Measurements from ENCODE around the gene TRIOBP. TPM values are rescaled to one million over a fixed set of nuclear protein-coding genes. Genes with fewer than 3 reads are reported as not detected.

TRIOBP gene
- total and polyA plus RNA-seq, 2 of the 13 experiments (the other 11 are each of a cell fraction or from before 2014, with no cell fraction given), result 6.1 to 15.4 TPM

DNA sequence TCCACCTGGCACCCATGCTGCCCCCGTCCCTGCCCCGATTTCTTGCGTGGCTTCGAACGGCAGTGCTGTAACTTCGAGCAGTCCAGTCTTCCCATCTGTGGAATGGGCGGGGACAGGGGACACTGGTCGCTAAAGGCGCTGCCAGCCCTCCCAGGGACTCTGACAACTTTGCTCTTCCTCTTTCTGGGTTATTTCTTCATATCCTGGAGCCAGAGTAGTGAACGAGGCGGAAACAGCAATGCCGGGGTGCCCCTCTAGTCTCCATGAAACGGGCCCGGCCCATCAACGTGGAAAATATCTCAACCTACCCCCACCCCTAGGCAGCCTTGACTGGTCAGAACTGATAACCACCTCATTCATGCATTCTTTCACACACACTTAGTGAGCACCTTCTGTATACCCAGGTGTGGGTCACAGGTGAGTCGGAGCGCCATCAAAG lies 42.8 kb downstream of the TRIOBP start:
- Histone ChIP-seq H3K27ac (ENCODE audit: extremely low read length, insufficient read depth, low read length) (no peak overlapping the region), H3K9ac (ENCODE audit: insufficient read depth, low read depth, low read length) (no peak overlapping the region), H3K4me2 (ENCODE audit: low read depth, low read length) (no peak overlapping the region), H3K36me3 (replicated peaks in 1 of 2; ENCODE audit: control insufficient read depth in 1 of 2, insufficient read depth in 2 of 2, low read length in 2 of 2) (no peaks in the 10 kb centered on the region), H4K20me1 (ENCODE audit: insufficient read depth, low read length) (no peaks in the 10 kb centered on the region), H3K9me3 (ENCODE audit: low read length) (no peaks in the 10 kb centered on the region), H3K79me2 (ENCODE audit: insufficient read depth, low read length) (no peaks in the 10 kb centered on the region), H2AFZ (ENCODE audit: low read length) (no peak overlapping the region), H3K4me3 (replicated peaks in 1 of 3; ENCODE audit: insufficient read depth in 1 of 3, low read depth in 2 of 3, low read length in 3 of 3) (no peak overlapping the region), H3K4me1 (ENCODE audit: insufficient read depth, low read length) (peaks cover 62% of the 10 kb centered on the region), H3K27me3 (ENCODE audit: control insufficient read depth in 1 of 2, insufficient read depth in 2 of 2, low read length in 2 of 2) (no peaks in the 10 kb centered on the region)
- intact Hi-C loops (cut with micrococcal nuclease; ENCODE audit: unreplicated experiment) (loop anchor here (5.0 to 10.0 kb wide), 2 partner anchors 57 to 125 kb away; no protein-coding TSS in a partner anchor), in situ Hi-C loops (cut with HindIII; ENCODE audit: extremely low pct_ligation_motif_present, low pct_unique_long_range_greater_than_20kb) (no loop called here)
- POLR2A ChIA-PET, result no interaction called here
- BruUV-seq (replicated peaks), result no TSS peak
- no peak for FAIRE-seq
- no peak for ATAC-seq
- no peak for DNase-seq (ENCODE audit: low spot score)
- CTCF ChIA-PET (ENCODE audit: low intra/inter-chr PET ratio, low total read pairs), result no interaction called here
- WGBS (ENCODE audit: low lambda C conversion rate), result 63% methylated on average over 12 of the region's 17 CpGs
- TF ChIP-seq ZKSCAN8 (CRISPR knock-in tag; IDR thresholded peaks at IDR 0.05; ENCODE audit: borderline replicate concordance) (peak; percentile 81), ZMYM3 (CRISPR knock-in tag; IDR thresholded peaks at IDR 0.05) (peak; percentile 27; the same call in 1 of the 2 replicates), ZNF234 (CRISPR knock-in tag; conservative IDR thresholded peaks at IDR 0.05) (no peak), PITX1 (CRISPR knock-in tag; IDR thresholded peaks at IDR 0.05) (no peak), DNMT3B (CRISPR knock-in tag; conservative IDR thresholded peaks at IDR 0.05) (no peak), ZNF773 (CRISPR knock-in tag; IDR thresholded peaks at IDR 0.05; ENCODE audit: borderline replicate concordance) (no peak), PRPF4 (IDR thresholded peaks at IDR 0.05; ENCODE audit: low read depth, low read length, poor library complexity, severe bottlenecking) (no peak), ZNF766 (CRISPR knock-in tag; IDR thresholded peaks at IDR 0.05; ENCODE audit: borderline replicate concordance) (no peak), DNMT1 (CRISPR knock-in tag; IDR thresholded peaks at IDR 0.05) (no peak), ZMAT3 (CRISPR knock-in tag; conservative IDR thresholded peaks at IDR 0.05) (no peak), ZNF629 (CRISPR knock-in tag; conservative IDR thresholded peaks at IDR 0.05) (peak; percentile 85), PLRG1 (conservative IDR thresholded peaks at IDR 0.05) (no peak)
- TF ChIP-seq, protein P1, sequence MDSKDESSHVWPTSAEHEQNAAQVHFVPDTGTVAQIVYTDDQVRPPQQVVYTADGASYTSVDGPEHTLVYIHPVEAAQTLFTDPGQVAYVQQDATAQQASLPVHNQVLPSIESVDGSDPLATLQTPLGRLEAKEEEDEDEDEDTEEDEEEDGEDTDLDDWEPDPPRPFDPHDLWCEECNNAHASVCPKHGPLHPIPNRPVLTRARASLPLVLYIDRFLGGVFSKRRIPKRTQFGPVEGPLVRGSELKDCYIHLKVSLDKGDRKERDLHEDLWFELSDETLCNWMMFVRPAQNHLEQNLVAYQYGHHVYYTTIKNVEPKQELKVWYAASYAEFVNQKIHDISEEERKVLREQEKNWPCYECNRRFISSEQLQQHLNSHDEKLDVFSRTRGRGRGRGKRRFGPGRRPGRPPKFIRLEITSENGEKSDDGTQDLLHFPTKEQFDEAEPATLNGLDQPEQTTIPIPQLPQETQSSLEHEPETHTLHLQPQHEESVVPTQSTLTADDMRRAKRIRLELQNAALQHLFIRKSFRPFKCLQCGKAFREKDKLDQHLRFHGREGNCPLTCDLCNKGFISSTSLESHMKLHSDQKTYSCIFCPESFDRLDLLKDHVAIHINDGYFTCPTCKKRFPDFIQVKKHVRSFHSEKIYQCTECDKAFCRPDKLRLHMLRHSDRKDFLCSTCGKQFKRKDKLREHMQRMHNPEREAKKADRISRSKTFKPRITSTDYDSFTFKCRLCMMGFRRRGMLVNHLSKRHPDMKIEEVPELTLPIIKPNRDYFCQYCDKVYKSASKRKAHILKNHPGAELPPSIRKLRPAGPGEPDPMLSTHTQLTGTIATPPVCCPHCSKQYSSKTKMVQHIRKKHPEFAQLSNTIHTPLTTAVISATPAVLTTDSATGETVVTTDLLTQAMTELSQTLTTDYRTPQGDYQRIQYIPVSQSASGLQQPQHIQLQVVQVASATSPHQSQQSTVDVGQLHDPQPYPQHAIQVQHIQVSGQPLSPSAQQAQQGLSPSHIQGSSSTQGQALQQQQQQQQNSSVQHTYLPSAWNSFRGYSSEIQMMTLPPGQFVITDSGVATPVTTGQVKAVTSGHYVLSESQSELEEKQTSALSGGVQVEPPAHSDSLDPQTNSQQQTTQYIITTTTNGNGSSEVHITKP (CRISPR knock-in tag; IDR thresholded peaks at IDR 0.05; ENCODE audit: low read depth), result no peak
- TF ChIP-seq, protein P2, sequence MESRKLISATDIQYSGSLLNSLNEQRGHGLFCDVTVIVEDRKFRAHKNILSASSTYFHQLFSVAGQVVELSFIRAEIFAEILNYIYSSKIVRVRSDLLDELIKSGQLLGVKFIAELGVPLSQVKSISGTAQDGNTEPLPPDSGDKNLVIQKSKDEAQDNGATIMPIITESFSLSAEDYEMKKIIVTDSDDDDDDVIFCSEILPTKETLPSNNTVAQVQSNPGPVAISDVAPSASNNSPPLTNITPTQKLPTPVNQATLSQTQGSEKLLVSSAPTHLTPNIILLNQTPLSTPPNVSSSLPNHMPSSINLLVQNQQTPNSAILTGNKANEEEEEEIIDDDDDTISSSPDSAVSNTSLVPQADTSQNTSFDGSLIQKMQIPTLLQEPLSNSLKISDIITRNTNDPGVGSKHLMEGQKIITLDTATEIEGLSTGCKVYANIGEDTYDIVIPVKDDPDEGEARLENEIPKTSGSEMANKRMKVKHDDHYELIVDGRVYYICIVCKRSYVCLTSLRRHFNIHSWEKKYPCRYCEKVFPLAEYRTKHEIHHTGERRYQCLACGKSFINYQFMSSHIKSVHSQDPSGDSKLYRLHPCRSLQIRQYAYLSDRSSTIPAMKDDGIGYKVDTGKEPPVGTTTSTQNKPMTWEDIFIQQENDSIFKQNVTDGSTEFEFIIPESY (CRISPR knock-in tag; IDR thresholded peaks at IDR 0.05), result peak; percentile 74; the same call in 1 of the 2 replicates
- TF ChIP-seq, protein P3, sequence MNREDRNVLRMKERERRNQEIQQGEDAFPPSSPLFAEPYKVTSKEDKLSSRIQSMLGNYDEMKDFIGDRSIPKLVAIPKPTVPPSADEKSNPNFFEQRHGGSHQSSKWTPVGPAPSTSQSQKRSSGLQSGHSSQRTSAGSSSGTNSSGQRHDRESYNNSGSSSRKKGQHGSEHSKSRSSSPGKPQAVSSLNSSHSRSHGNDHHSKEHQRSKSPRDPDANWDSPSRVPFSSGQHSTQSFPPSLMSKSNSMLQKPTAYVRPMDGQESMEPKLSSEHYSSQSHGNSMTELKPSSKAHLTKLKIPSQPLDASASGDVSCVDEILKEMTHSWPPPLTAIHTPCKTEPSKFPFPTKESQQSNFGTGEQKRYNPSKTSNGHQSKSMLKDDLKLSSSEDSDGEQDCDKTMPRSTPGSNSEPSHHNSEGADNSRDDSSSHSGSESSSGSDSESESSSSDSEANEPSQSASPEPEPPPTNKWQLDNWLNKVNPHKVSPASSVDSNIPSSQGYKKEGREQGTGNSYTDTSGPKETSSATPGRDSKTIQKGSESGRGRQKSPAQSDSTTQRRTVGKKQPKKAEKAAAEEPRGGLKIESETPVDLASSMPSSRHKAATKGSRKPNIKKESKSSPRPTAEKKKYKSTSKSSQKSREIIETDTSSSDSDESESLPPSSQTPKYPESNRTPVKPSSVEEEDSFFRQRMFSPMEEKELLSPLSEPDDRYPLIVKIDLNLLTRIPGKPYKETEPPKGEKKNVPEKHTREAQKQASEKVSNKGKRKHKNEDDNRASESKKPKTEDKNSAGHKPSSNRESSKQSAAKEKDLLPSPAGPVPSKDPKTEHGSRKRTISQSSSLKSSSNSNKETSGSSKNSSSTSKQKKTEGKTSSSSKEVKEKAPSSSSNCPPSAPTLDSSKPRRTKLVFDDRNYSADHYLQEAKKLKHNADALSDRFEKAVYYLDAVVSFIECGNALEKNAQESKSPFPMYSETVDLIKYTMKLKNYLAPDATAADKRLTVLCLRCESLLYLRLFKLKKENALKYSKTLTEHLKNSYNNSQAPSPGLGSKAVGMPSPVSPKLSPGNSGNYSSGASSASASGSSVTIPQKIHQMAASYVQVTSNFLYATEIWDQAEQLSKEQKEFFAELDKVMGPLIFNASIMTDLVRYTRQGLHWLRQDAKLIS (CRISPR knock-in tag; IDR thresholded peaks at IDR 0.05), result no peak
